Kasumi-1 (cell line): ENCODE results near the gene TMA7.
A peak's percentile ranks its signal among the peaks of the same experiment; 100 is the strongest.
"Not testable (repeated sequence)": the region's sequence is repeated elsewhere in the genome, so short reads cannot be mapped to it uniquely, and the experiment has no call there.

Experiments
- DNase-seq, 2 experiments: peaks; one replicate each; lab custom pipeline; 2025; lab: John Stamatoyannopoulos, UW

Gene TMA7

GRCh38 chr3:48439820-48440589 is at the start of gene TMA7, which contains the start of gene CCDC51:
Gene TMA7, plus strand, starts transcription at chr3:48440257. Its CDS starts 40 bp downstream, at chr3:48440297.
Gene CCDC51, minus strand, starts transcription at chr3:48440119. Its CDS starts 4,991 bp downstream, at chr3:48435128.
- DNase-seq, result peak; percentile 98

GRCh38 chr3:48394391-48394790 is 45.7 kb upstream of the TMA7 start:
- DNase-seq, result no peak

DNA sequence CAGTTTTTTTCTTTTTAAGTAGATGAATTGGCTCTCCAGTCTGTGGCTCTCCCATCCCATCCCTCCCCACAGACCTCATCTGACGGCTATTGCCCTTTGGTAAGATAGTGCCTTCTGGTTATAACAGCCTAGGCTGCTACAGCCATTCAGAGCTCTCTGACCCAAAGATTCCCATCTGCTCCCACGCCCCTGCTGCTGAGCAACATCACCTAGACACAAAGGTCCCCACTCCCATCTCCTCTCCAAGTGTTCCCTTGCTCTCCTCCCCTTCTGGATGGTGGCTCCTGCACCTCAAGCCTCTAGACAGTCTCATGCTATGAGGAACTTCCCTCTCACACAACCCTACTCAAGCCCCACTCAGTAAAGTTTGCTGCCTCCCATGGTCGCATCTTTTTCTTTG is 44.3 kb upstream of the TMA7 start:
- no peak for DNase-seq

DNA sequence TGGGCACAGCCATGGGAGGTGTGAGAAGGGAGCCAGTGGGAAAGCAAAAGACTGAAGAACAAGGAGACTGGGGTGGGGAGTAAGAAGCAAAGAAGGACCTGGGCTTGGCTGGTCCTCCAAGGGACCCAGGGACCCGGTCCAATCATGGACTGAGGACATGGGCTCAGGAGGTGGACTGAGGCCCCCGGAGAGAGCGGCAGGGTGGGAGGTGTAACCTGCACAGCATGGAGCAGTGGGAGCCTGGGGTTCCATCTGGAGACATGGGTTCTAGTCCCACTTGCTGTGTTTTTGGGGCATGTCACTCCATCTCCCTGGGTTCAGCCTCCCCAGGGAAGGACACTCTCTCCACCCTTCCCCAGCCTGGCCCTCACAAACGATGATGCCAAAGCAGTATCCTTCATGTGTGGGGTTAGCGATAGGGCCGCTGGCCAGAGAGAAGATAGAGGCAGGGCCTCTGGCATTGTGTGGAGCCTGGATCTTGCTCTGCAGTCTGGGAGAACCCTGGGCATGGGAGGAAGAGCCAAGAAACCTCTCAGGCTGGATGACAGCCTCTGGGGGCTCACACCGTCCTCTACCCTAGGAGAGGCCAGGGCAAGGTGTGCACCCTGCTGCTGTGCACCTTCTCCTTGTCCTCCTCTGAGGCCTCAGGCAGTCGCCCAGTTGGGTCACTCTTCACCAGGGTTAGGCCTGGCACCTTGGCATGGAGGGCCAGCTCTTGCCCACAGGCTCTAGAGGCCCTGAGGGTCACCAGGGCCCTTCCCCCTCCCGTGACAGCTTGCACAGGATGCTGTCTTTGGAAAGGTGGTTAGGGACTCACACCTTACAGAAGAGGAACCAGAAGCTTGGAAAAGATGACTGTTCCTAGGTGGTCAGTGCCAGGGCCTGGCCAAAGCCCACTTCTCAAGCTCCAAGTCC is 42.0 kb upstream of the TMA7 start:
- no peak for DNase-seq

- no peak for DNase-seq
These were observed 41.2 kb upstream of the TMA7 start for GRCh38 chr3:48398701-48399386.

DNA sequence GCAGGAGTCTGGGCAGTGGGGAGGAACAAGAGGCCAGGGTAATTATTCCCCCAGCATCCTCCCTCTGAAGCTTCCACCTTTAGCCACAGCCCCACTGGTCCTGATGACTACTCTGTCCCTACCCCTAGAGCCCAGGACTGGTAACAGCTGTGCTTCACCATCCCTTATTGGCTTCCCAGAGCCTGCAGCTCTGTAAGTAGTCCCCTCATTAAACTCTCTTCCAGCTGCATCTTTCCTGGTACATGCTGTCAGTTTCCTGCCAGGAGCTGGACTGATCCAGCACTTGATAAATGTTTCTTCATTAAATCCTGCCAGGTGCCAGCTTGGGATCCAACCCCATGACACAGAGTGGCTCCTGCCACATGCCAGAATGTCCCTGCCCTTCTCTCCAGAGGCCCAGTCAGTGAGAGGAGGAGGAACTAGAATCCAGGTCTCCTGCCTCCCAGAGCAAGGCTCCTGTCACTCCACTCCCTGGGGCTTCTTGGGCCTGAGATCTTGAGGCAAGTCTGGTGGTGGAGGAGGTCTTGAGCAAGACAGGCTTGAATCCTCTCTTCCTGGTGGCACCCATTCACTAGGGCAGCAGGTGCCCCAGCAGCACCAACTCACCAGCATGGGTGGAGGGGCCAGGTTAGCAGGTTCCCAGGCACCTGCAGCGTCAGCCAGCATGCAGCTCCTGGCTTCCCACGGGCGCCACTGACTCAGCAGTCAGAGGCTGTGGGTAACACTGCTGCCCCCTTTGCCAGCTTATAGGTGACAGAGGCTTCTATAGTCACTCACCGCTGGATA is 40.5 kb upstream of the TMA7 start:
- DNase-seq, result no peak

- DNase-seq, result peak; percentile 51 to 59
These were observed 39.1 kb upstream of the TMA7 start for GRCh38 chr3:48400824-48401433.

DNA sequence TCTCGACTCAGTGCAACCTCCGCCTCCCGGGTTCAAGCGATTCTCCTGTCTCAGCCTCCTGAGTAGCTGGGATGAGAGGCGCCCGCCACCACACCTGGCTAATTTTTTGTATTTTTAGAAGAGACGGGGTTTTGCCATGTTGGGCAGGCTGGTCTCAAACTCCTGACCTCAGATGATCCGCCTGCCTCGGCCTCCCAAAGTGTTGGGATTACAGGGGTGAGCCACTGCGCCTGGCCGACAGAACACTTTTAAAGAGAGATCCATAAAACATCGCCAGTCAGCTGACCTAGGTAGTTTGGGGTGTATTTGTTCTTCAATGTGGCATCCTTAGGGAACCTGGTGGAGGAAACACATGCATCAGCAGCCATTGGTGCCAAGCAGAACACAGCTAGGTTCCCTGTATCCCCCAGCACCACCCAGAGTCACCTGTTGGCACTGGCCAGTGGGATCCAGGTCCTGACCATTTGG is 38.6 kb upstream of the TMA7 start:
- DNase-seq, result not testable (repeated sequence)

- DNase-seq, result no peak
These were observed 37.8 kb upstream of the TMA7 start for GRCh38 chr3:48402281-48402732.

- DNase-seq, result no peak
These were observed 37.1 kb upstream of the TMA7 start for GRCh38 chr3:48402907-48403306.

DNA sequence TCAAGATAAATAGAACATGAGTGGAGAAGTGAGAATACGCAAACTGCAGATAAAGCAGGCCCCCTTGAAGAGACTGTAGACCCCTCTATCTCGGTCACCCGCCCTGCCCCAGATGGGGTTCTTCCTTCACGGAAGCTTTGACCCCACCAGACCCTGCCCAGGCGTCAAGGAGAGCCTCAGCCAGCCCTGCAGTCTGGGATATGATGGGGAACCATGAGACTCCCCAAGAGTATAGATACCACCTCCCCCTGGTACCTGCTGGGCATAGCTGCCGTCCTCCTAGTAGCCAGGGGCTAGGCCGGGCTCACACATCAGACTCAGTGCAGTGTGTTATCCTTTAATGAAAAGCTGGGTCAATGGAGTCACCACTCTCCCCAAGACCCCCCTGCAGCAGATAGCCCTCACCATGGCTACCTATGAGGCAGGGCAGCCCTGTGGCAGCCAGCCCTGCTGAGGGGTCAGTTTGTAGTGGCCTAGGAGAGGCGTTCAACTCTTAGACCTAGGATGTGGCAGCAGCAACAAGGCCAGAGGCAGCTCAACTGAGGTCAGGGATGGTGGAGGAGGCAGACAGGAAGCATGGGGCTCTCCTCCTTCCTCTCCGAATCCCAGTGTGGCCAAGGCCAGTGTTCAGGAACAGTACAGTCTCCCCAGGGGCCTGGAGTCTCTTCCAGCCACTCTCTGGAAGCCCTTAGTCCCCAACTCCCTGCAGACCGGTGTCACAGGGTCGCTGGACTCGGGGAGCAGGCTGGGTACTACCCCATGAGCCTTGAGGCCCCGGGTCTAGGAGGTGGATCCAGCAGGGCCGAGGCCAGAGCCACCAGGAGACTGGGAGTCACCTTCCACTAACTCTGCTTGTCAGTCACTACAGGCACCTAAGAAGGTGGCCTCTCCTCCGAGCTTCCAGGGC is 36.3 kb upstream of the TMA7 start:
- DNase-seq, result no peak

- DNase-seq, result no peak
These were observed 35.4 kb upstream of the TMA7 start for GRCh38 chr3:48404440-48405342.

- DNase-seq, result no peak
These were observed 34.6 kb upstream of the TMA7 start for GRCh38 chr3:48405343-48405881.

DNA sequence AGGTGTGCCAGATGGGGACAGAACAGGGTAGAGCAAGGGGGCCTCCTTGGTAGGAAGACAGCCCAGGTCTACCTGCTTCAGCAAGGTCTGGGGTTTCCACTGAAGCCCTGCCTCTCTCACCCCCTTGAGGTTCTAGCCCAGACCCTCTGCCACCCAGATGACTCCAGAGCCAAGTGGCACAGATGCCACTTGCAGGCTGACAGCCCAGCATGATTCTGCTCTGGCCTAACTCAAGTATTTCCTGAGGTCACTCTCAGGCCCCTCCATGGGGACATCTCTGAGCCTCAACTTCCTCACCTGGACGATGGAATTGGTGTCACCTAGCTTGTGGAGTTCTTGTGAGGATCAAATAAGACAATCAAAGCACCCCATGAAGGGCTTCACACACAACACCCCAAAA is 34.1 kb upstream of the TMA7 start:
- no peak for DNase-seq

GRCh38 chr3:48406443-48407431 is 33.3 kb upstream of the TMA7 start:
- DNase-seq, result no peak

DNA sequence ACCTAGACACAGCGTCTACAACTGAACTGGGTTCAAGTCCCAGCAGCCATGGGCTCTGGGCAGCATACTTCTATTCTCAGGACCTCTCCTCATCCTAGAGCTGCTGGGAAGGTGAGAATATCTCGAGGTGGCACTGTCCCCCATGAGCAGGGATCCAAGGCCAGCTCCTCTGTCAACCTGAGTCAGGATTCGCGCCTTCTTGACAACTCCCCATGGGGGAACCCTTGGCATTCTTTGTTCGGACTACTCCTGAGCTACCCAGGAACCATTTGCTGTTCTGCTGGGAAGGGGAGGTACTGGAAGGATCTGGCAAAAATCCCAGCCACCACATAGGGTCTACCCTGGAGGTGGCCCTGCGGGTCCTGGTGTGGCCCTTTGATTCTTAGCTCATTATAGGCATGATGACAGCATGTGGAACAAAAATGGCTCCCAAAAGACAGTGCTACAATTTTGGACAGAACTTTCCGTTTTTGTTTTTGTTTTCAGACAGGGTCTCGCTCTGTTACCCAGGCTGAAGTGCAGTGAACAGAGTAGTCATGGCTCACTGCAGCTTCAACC is 32.4 kb upstream of the TMA7 start:
- no peak for DNase-seq

DNA sequence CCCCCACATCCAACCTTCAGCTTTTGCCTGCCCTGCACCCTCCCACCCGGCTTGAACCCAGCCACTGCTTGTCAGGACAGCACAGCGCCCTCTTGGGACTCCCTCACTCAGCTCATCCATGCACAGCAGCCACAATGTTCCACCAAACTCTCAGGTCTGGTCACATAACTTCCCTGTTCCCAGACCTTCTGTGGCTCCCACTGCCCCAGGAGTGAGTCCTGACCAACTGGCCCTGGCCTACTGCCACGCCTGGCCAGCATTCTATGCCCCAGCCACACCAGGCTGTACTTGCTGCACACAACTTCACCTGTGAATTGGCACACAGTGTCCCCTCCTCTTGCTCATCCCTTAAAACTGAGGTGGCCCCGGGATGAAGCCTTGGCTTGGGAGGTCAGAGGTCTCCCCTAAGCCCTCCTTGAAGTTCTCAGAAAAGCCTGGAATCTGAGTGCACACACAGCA is 31.2 kb upstream of the TMA7 start:
- no peak for DNase-seq
